ENCODE data around the gene IFFO2. TPM values are rescaled to one million over a fixed set of nuclear protein-coding genes. Genes with fewer than 3 reads are reported as not detected.

Gene IFFO2
- total RNA-seq, 1 experiment from 2014 or later = 15.6 TPM

DNA sequence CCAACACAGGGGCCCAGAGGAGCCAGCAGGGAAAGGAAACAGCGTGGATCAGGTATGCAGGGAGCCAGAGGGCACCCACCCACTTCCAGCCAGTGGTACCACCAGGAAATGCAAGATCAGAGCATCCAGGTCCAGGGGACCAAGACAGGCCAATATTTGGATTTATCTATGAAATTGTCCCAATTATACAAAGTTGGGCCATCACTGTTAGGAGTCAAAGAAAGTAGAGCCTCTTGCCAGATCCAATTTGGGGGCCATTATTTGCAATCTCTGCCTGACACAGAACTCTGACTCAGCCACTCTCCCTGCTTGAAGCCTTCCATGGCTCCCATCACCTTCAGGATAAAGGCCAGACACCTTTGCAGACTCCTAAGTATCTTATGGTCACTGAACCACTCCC is 75.9 kb downstream of the IFFO2 start:
- CTCF ChIA-PET = no interaction called here
- H3K79me2 ChIP-seq (ENCODE audit: insufficient read depth, low read length) = no peaks in the 10 kb centered on the region
- H3K9me2 ChIP-seq (ENCODE audit: insufficient read depth) = no peaks in the 10 kb centered on the region
- TF ChIP-seq ELF1 (IDR thresholded peaks at IDR 0.05; ENCODE audit: borderline replicate concordance, low read depth) = no peak
- TF ChIP-seq FOSL1 (IDR thresholded peaks at IDR 0.05; ENCODE audit: low read depth) = no peak
- TF ChIP-seq, protein P1, sequence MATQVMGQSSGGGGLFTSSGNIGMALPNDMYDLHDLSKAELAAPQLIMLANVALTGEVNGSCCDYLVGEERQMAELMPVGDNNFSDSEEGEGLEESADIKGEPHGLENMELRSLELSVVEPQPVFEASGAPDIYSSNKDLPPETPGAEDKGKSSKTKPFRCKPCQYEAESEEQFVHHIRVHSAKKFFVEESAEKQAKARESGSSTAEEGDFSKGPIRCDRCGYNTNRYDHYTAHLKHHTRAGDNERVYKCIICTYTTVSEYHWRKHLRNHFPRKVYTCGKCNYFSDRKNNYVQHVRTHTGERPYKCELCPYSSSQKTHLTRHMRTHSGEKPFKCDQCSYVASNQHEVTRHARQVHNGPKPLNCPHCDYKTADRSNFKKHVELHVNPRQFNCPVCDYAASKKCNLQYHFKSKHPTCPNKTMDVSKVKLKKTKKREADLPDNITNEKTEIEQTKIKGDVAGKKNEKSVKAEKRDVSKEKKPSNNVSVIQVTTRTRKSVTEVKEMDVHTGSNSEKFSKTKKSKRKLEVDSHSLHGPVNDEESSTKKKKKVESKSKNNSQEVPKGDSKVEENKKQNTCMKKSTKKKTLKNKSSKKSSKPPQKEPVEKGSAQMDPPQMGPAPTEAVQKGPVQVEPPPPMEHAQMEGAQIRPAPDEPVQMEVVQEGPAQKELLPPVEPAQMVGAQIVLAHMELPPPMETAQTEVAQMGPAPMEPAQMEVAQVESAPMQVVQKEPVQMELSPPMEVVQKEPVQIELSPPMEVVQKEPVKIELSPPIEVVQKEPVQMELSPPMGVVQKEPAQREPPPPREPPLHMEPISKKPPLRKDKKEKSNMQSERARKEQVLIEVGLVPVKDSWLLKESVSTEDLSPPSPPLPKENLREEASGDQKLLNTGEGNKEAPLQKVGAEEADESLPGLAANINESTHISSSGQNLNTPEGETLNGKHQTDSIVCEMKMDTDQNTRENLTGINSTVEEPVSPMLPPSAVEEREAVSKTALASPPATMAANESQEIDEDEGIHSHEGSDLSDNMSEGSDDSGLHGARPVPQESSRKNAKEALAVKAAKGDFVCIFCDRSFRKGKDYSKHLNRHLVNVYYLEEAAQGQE (IDR thresholded peaks at IDR 0.05; ENCODE audit: low read depth) = no peak
- TF ChIP-seq SRF (IDR thresholded peaks at IDR 0.05; ENCODE audit: low read depth) = no peak
- TF ChIP-seq POLR2A (IDR thresholded peaks at IDR 0.05; ENCODE audit: borderline replicate concordance, extremely low read depth, insufficient read depth, insufficient read length) = no peak
- H3K27ac ChIP-seq (ENCODE audit: low read depth, low read length) = no peak overlapping the region
- H2AFZ ChIP-seq (ENCODE audit: low read depth, low read length, poor library complexity, severe bottlenecking) = no peak overlapping the region
- H3K4me3 ChIP-seq (replicated peaks in 1 of 2; ENCODE audit: low read depth in 1 of 2, low read length in 2 of 2) = no peak overlapping the region
- H3K27me3 ChIP-seq (ENCODE audit: insufficient read depth, low read length) = no peaks in the 10 kb centered on the region
- H4K20me1 ChIP-seq (ENCODE audit: insufficient read depth) = no peaks in the 10 kb centered on the region
- H3K4me2 ChIP-seq (ENCODE audit: low read length) = no peak overlapping the region
- POLR2A ChIA-PET = no interaction called here
- DNase-seq (ENCODE audit: low read depth, low spot score) (no peak), ATAC-seq (no peak)
- H3K9me3 ChIP-seq (ENCODE audit: control insufficient read depth in 1 of 2, insufficient read depth in 1 of 2, low read depth in 1 of 2, low read length in 2 of 2) = no peaks in the 10 kb centered on the region
- H3K9ac ChIP-seq (ENCODE audit: low read length) = no peak overlapping the region
- intact Hi-C loops (cut with micrococcal nuclease) = loop anchor here (5.0 kb wide), 1 partner anchor 362 kb away; no protein-coding TSS in a partner anchor
- no peaks in the 10 kb centered on the region for H3K36me3 ChIP-seq (ENCODE audit: control insufficient read depth in 1 of 2, insufficient read depth in 2 of 2, low read length in 2 of 2)
- peaks cover 0 to under 1% of the 10 kb centered on the region in 2 experiments; a peak in 1 of 4 replicates for H3K4me1 ChIP-seq (ENCODE audit: control insufficient read depth in 1 of 2, insufficient read depth in 2 of 2, low read length in 2 of 2)
- RAD21 ChIA-PET (ENCODE audit: low non-redundant PET in 1 of 2, low total read pairs in 2 of 2, uncharacterized antibody in 2 of 2, unreplicated experiment in 2 of 2) = no interaction called here
- no TSS peak for BruUV-seq (replicated peaks)

DNA sequence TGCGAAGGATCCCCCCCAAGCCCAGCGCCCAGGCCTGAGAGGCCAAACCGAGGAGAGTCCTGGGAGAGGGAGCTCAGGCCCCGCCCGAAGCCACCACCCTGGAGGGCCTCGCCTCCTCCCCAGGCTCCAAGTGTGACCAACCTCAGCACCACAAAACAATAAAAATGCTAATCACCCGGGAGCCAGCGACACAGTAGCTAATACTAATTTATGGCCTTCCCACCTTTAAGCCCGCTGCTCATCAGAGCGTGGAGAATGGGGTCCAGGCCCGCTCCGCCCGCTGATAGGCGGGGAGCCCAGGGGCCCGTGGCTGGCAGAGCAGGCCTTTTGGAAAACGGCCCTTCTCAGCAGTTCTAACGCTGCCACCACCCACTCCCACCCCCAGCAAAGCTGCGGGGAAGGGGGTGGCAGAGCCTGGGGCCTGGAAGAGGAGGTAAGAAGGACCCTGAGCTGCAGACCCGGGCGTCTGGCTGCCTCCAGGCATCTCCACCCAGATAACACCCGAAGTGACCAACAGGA is 76.6 kb downstream of the IFFO2 start:
- BruUV-seq (replicated peaks) = no TSS peak

More for the DNA sequence above, 76.6 kb downstream of the IFFO2 start:
- Histone ChIP-seq H2AFZ (ENCODE audit: low read depth, low read length, poor library complexity, severe bottlenecking) (no peak overlapping the region), H3K4me1 (ENCODE audit: control insufficient read depth in 1 of 2, insufficient read depth in 2 of 2, low read length in 2 of 2) (peaks cover 0 to 6% of the 10 kb centered on the region in 2 experiments; a peak in 1 of 4 replicates), H3K36me3 (ENCODE audit: control insufficient read depth in 1 of 2, insufficient read depth in 2 of 2, low read length in 2 of 2) (no peaks in the 10 kb centered on the region), H3K9me2 (ENCODE audit: insufficient read depth) (no peaks in the 10 kb centered on the region), H3K27ac (ENCODE audit: low read depth, low read length) (no peak overlapping the region), H3K9ac (ENCODE audit: low read length) (no peak overlapping the region), H3K9me3 (ENCODE audit: control insufficient read depth in 1 of 2, insufficient read depth in 1 of 2, low read depth in 1 of 2, low read length in 2 of 2) (no peaks in the 10 kb centered on the region), H3K4me3 (replicated peaks in 1 of 2; ENCODE audit: low read depth in 1 of 2, low read length in 2 of 2) (no peak overlapping the region), H3K27me3 (ENCODE audit: insufficient read depth, low read length) (no peaks in the 10 kb centered on the region), H4K20me1 (ENCODE audit: insufficient read depth) (no peaks in the 10 kb centered on the region), H3K4me2 (ENCODE audit: low read length) (no peak overlapping the region), H3K79me2 (ENCODE audit: insufficient read depth, low read length) (no peaks in the 10 kb centered on the region)
- intact Hi-C loops (cut with micrococcal nuclease) = loop anchor here (5.0 kb wide), 1 partner anchor 362 kb away; no protein-coding TSS in a partner anchor
- CTCF ChIA-PET = no interaction called here
- no peak for TF ChIP-seq ZFX (IDR thresholded peaks at IDR 0.05)
- no peak for TF ChIP-seq CEBPB (IDR thresholded peaks at IDR 0.05; ENCODE audit: low read depth)
- TF ChIP-seq, protein P2, sequence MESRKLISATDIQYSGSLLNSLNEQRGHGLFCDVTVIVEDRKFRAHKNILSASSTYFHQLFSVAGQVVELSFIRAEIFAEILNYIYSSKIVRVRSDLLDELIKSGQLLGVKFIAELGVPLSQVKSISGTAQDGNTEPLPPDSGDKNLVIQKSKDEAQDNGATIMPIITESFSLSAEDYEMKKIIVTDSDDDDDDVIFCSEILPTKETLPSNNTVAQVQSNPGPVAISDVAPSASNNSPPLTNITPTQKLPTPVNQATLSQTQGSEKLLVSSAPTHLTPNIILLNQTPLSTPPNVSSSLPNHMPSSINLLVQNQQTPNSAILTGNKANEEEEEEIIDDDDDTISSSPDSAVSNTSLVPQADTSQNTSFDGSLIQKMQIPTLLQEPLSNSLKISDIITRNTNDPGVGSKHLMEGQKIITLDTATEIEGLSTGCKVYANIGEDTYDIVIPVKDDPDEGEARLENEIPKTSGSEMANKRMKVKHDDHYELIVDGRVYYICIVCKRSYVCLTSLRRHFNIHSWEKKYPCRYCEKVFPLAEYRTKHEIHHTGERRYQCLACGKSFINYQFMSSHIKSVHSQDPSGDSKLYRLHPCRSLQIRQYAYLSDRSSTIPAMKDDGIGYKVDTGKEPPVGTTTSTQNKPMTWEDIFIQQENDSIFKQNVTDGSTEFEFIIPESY (IDR thresholded peaks at IDR 0.05; ENCODE audit: extremely low read depth, insufficient replicate concordance, low read length) = no peak
- no peak for TF ChIP-seq ELF1 (IDR thresholded peaks at IDR 0.05; ENCODE audit: borderline replicate concordance, low read depth)
- DNase-seq (ENCODE audit: low read depth, low spot score) = no peak
- POLR2A ChIA-PET = no interaction called here
- no peak for ATAC-seq
- RAD21 ChIA-PET (ENCODE audit: low non-redundant PET in 1 of 2, low total read pairs in 2 of 2, uncharacterized antibody in 2 of 2, unreplicated experiment in 2 of 2) = no interaction called here
